ENCODE data around the gene ARHGAP15.

Gene ARHGAP15

GRCh38 chr2:143133783-143134182 lies 4.6 kb downstream of the ARHGAP15 start:
- Mint-ChIP-seq H3K9me3 (peaks cover 5% of the 10 kb centered on the region), H3K4me3 (no peak overlapping the region), H3K36me3 (peaks cover 16% of the 10 kb centered on the region), H3K27me3 (no peaks in the 10 kb centered on the region), H3K4me1 (peaks cover 80% of the 10 kb centered on the region), H3K27ac (peak overlapping the region; percentile 71)

- H3K36me3 Mint-ChIP-seq: peaks cover 21% of the 10 kb centered on the region
- H3K4me3 Mint-ChIP-seq: peak overlapping the region; percentile 43
- no peak overlapping the region for H3K27ac Mint-ChIP-seq
- H3K9me3 Mint-ChIP-seq: peaks cover 5% of the 10 kb centered on the region
- peaks cover 95% of the 10 kb centered on the region for H3K4me1 Mint-ChIP-seq
- no peaks in the 10 kb centered on the region for H3K27me3 Mint-ChIP-seq
Measured at GRCh38 chr2:143138292-143138691, 9.1 kb downstream of the ARHGAP15 start.

DNA sequence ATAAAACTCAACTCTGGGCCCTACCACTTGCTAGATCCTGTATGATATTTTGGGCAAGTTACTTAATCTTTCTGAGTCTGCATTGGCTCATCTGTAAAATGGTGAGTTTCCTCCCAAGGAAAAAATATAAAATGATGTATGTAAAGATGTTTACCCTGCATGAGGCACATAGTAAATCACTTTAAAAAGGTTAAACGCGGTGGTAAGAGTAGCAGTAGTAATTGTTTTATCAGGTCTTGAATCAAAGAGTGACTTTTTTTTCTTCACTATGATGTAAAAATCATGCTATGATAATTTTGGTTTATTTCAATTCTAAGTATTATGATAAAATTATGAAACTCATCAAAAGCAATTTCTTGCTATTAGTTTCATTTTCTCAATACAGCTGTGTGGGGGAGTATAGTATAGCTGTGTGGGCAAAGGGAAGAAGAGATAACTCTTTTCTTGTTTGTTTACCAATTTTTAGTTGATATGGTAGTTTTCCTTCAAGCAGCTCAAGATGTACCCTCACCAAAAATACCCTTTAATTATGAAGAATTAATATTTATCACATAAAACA lies 10.7 kb downstream of the ARHGAP15 start:
- no peaks in the 10 kb centered on the region for H3K27me3 Mint-ChIP-seq
- H3K4me3 Mint-ChIP-seq: peak overlapping the region; percentile 63
- H3K4me1 Mint-ChIP-seq: peaks cover 98% of the 10 kb centered on the region
- peak overlapping the region; percentile 92 for H3K27ac Mint-ChIP-seq
- peaks cover 5% of the 10 kb centered on the region for H3K9me3 Mint-ChIP-seq
- H3K36me3 Mint-ChIP-seq: peaks cover 24% of the 10 kb centered on the region

DNA sequence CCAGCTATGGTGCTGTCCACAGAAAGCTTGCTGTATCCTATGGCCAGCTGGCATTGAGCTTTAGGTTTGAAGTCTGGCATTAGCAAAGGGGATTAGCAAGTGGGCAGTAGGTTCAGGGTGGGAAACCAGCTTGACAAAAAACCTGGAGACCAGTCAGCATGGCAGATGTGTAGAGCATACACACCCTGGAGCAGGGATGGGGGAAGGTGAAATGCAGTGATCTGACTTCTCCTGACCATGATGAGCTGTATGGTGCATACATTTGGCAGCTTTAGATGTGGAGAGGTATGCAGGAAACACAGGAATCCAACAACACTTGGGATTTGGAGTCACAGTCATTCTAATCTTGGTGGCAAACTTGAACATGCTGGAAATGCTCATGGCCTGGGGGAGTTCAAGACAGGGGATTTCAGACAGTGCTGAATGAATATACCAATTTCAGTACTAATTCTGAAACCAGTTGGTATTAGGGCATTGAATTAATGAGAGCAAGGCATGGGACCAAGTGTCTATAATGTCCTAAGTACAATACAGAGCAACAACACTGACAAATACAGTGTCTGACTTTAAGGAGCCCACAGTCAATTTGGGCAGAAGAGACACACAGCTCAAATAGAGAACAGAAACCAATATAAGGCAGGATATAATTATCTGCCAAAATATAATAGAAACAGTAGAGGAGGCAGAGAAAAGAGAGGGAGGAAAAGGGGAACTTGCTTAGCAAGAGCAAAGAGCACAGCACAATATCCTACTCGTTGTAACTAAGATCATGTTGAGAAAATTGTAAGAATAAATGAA lies 11.8 kb downstream of the ARHGAP15 start:
- Mint-ChIP-seq H3K27ac (peak overlapping the region; percentile 92), H3K36me3 (peaks cover 17% of the 10 kb centered on the region), H3K4me3 (peak overlapping the region; percentile 63), H3K4me1 (peaks cover 98% of the 10 kb centered on the region), H3K27me3 (no peaks in the 10 kb centered on the region), H3K9me3 (peaks cover 5% of the 10 kb centered on the region)

DNA sequence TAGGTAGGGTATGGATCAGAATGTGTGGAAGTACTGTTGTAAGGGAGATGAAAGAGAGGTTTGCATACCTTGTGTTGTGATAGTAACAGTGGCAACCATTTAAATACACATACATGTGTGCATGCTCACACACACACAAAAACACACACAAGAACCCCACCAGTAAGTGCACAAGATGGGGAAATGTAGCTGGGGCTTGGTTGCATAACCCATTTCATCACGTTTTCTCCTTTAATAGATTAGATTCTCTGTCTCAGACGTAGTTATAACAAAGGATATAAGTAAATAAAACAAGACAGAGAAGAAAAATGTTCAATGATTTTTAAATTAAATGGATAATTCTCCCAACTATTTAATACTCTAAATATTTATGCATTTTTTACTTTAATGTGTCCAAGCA lies 13.4 kb downstream of the ARHGAP15 start:
- peaks cover 18% of the 10 kb centered on the region for H3K36me3 Mint-ChIP-seq
- no peaks in the 10 kb centered on the region for H3K27me3 Mint-ChIP-seq
- peaks cover 98% of the 10 kb centered on the region for H3K4me1 Mint-ChIP-seq
- H3K27ac Mint-ChIP-seq: peak overlapping the region; percentile 92
- no peak overlapping the region for H3K4me3 Mint-ChIP-seq
- H3K9me3 Mint-ChIP-seq: peaks cover 5% of the 10 kb centered on the region

GRCh38 chr2:143144813-143145455 lies 15.7 kb downstream of the ARHGAP15 start:
- peak overlapping the region; percentile 71 for H3K27ac Mint-ChIP-seq
- peaks cover 16% of the 10 kb centered on the region for H3K36me3 Mint-ChIP-seq
- no peaks in the 10 kb centered on the region for H3K27me3 Mint-ChIP-seq

DNA sequence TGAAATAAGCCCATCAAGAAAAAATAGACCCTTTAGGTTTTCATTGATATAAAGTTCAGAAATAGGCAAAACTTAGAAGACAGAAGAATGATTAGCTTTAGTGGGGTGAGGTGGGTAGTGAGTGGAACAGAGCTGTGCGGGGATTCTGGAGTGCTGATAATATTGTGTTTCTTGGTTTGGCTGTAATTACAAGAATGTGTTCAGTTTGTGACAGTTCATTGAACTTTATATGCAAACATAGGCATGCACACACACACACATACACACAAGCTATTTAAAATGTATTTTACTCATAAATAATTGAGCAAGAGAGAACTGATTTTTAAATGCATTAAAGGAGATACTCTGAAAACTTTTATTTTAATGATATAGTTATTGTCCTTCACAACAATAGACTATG lies 17.1 kb downstream of the ARHGAP15 start:
- Mint-ChIP-seq H3K9me3 (peaks cover 5% of the 10 kb centered on the region), H3K36me3 (peaks cover 16% of the 10 kb centered on the region), H3K27me3 (no peaks in the 10 kb centered on the region), H3K4me3 (peak overlapping the region; percentile 6), H3K27ac (peak overlapping the region; percentile 82), H3K4me1 (peaks cover 97% of the 10 kb centered on the region)

More at GRCh38 chr2:143144813-143145455, 15.7 kb downstream of the ARHGAP15 start:
- peak overlapping the region; percentile 43 for H3K4me3 Mint-ChIP-seq
- H3K4me1 Mint-ChIP-seq: peaks cover 97% of the 10 kb centered on the region
- peaks cover 5% of the 10 kb centered on the region for H3K9me3 Mint-ChIP-seq

- Mint-ChIP-seq H3K27ac (peak overlapping the region; percentile 66), H3K27me3 (no peaks in the 10 kb centered on the region), H3K4me1 (peaks cover 97% of the 10 kb centered on the region), H3K36me3 (peaks cover 16% of the 10 kb centered on the region), H3K4me3 (no peak overlapping the region), H3K9me3 (peaks cover 5% of the 10 kb centered on the region)
Measured at GRCh38 chr2:143146815-143147530, 17.8 kb downstream of the ARHGAP15 start.

GRCh38 chr2:143148011-143148410 lies 18.8 kb downstream of the ARHGAP15 start:
- H3K36me3 Mint-ChIP-seq: peaks cover 12% of the 10 kb centered on the region
- peaks cover 5% of the 10 kb centered on the region for H3K9me3 Mint-ChIP-seq
- H3K4me3 Mint-ChIP-seq: no peak overlapping the region
- peaks cover 99% of the 10 kb centered on the region for H3K4me1 Mint-ChIP-seq
- H3K27ac Mint-ChIP-seq: peak overlapping the region; percentile 60
- H3K27me3 Mint-ChIP-seq: no peaks in the 10 kb centered on the region

DNA sequence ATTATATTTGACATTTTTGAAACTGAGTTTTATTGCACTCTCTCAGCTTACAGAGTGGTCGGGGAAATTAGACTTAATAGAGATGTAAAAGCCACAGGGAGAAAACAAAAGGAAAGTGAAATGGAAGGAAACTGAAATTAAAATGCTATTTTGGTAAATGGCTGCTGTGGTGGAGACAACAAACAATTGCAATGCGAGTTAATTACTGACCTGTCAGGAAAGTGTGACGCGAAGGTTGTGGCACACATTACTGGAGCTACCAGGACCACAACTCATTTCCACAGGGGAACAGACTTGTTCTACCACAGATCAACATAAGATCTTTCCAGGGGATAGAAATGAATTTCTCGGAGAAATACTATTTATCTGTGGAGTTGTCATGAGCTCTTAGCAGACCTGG lies 19.5 kb downstream of the ARHGAP15 start:
- Mint-ChIP-seq H3K4me1 (peaks cover 93% of the 10 kb centered on the region), H3K36me3 (peaks cover 8% of the 10 kb centered on the region), H3K4me3 (peak overlapping the region; percentile 70)

DNA sequence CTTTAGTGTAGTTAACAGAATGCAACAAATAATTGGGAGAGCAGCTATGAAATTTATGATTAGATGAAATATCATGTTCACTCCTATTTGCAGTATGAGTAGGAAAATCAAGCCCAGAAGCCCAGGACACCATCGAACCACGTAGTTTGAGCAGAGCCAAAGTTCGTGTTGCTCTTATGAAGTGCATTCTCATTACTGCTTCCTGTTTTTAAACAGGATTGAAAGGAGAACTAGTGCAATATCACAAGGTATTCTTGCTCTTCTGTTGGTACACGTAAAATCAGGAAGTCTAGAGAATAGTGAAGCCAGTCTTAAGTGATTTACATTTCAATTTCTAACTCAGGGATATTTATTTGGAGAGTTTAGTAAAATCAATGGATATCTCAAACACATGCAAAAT lies 21.1 kb downstream of the ARHGAP15 start:
- H3K4me3 Mint-ChIP-seq: peak overlapping the region; percentile 65
- H3K36me3 Mint-ChIP-seq: peaks cover 5% of the 10 kb centered on the region
- no peaks in the 10 kb centered on the region for H3K9me3 Mint-ChIP-seq
- H3K4me1 Mint-ChIP-seq: peaks cover 92% of the 10 kb centered on the region
- H3K27me3 Mint-ChIP-seq: no peaks in the 10 kb centered on the region
- peak overlapping the region; percentile 88 for H3K27ac Mint-ChIP-seq

More for the DNA sequence above, 19.5 kb downstream of the ARHGAP15 start:
- Mint-ChIP-seq H3K27ac (peak overlapping the region; percentile 97), H3K9me3 (peaks cover 4% of the 10 kb centered on the region), H3K27me3 (no peaks in the 10 kb centered on the region)

DNA sequence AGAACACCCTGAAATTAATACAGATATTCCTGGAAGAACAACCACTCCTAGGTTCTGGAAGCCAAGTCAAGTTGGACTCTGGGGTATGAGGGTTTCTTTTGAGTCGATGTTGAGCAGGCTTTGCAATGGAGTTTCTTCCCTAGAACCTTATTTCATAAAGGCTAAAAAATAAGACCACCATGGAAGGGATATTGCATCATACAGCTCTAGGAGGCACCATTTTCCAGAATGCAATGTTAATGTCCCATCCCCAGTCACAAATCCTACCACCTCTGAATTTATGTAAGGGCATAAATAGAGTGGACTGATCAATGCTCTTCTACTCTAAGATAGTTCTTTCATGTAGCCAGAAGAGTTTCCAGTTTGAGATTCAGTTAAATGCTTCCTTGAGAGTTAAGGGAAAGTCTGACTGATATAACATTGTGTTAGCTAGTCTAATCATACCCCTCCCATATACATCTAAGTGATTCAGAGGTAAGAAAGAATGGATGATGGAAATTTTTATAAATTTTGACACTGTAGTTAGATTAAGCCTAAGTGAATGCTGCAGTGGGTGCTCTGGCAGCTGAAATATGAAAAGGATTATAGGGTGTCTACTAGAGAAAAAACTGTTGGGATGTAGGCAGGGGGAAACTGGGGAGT lies 22.0 kb downstream of the ARHGAP15 start:
- Mint-ChIP-seq H3K4me1 (peaks cover 92% of the 10 kb centered on the region), H3K36me3 (peaks cover 8% of the 10 kb centered on the region), H3K27me3 (no peaks in the 10 kb centered on the region), H3K4me3 (peak overlapping the region; percentile 79), H3K27ac (peak overlapping the region; percentile 88), H3K9me3 (no peaks in the 10 kb centered on the region)

GRCh38 chr2:143152219-143152618 lies 23.0 kb downstream of the ARHGAP15 start:
- peaks cover 7% of the 10 kb centered on the region for H3K36me3 Mint-ChIP-seq
- H3K4me1 Mint-ChIP-seq: peaks cover 92% of the 10 kb centered on the region
- peak overlapping the region; percentile 88 for H3K27ac Mint-ChIP-seq
- peak overlapping the region; percentile 79 for H3K4me3 Mint-ChIP-seq
- H3K27me3 Mint-ChIP-seq: no peaks in the 10 kb centered on the region
- no peaks in the 10 kb centered on the region for H3K9me3 Mint-ChIP-seq

GRCh38 chr2:143152637-143153036 lies 23.4 kb downstream of the ARHGAP15 start:
- Mint-ChIP-seq H3K9me3 (no peaks in the 10 kb centered on the region), H3K27me3 (no peaks in the 10 kb centered on the region), H3K36me3 (peaks cover 7% of the 10 kb centered on the region), H3K4me1 (peaks cover 92% of the 10 kb centered on the region), H3K4me3 (peak overlapping the region; percentile 79), H3K27ac (peak overlapping the region; percentile 88)

DNA sequence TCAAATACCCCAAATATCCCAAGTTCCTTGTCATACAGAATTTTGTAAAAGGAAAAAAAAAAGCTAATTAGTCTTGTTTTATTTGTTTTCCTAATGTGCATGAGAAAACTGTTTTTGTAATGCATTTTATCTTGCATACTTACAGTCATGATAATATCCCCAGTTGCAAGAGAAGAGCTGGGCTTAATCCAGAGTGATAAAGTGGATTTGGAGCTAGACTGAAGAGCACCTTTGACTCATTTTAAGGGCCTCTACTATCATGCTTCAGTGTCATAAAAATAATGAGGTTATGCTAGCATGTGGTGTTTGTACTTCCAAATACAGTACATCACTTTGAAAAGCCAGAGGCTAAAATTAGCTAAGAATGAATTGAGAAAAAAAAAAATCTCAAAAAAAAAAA lies 26.4 kb downstream of the ARHGAP15 start:
- H3K27me3 Mint-ChIP-seq: no peaks in the 10 kb centered on the region
- peak overlapping the region; percentile 92 for H3K27ac Mint-ChIP-seq
- H3K9me3 Mint-ChIP-seq: no peaks in the 10 kb centered on the region
- H3K4me1 Mint-ChIP-seq: peaks cover 89% of the 10 kb centered on the region
- no peak overlapping the region for H3K4me3 Mint-ChIP-seq
- H3K36me3 Mint-ChIP-seq: peaks cover 9% of the 10 kb centered on the region

Data from activated naive CD4-positive, alpha-beta T cell treated with anti-CD3 and anti-CD28 coated beads, Interleukin-2, amount 50 U/mL, for 24 hours (primary cell).